ENCODE results near the gene SUSD2. TPM values are rescaled to one million over a fixed set of nuclear protein-coding genes. Genes with fewer than 3 reads are reported as not detected.

Gene SUSD2
- total and polyA plus RNA-seq, 9 of the 15 experiments (the other 6 are each of a cell fraction or from before 2014, with no cell fraction given) = 0.01 to 0.16 (median 0.04) TPM; not detected in 4

DNA sequence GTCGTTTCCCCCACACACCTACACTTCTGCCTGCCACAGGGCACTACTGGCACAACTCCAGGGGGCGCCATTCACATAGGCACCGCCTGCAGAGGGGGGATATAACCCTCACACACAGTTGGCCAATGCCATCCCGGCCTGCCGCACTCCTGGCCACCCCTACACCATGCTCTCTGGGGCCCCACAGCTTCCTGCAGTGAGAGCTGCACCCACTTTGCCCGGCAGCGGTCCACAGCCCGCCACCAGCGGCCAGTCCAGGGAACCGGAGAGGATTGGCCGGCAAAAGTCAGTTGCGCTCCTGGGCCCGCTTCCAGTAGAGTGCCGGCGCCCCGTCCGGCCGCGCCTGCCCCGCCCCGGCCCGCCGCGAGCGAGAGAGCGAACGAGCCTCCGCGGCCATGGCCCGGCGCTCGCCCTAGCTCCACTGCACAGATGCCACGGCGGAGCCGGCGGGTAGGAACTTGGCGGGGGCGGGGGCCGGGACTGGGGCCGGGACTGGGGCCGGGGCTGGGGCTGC, 25.6 kb upstream of the SUSD2 start:
- no peaks in the 10 kb centered on the region for H3K9me3 ChIP-seq (replicated peaks; ENCODE audit: control insufficient read depth, insufficient read depth, low read depth, low read length)
- ChIA-PET CTCF (ENCODE audit: low intra/inter-chr PET ratio) (no interaction called here), POLR2A (interaction anchor here (1.0 to 1.8 kb wide), 4 partner anchors 10 to 30 kb away, joined by 3 to 8 read pairs (median 3); no protein-coding TSS in a partner anchor)
- no peak overlapping the region for H3K4me3 ChIP-seq
- WGBS (ENCODE audit: insufficient coverage, low coverage, missing lambda C conversion rate) = 100% methylated on average over 4 of the region's 41 CpGs
- no peak overlapping the region for H3K9ac ChIP-seq (ENCODE audit: insufficient read depth in 1 of 2, low read depth in 2 of 2, low read length in 2 of 2)
- FAIRE-seq (no peak), DNase-seq (ENCODE audit: extremely low read depth in 1 of 4, low spot score in 3 of 4) (peak in 1 of 4 experiments; percentile 11), ATAC-seq (no peak)
- H2AFZ ChIP-seq (ENCODE audit: low read depth, low read length) = no peak overlapping the region
- H3K4me1 ChIP-seq (replicated peaks in 1 of 2; ENCODE audit: control insufficient read depth in 2 of 2, insufficient read depth in 2 of 2, low read length in 2 of 2) = peaks cover 9 to 29% of the 10 kb centered on the region in 2 experiments; a peak in 4 of 5 replicates
- intact Hi-C loops (cut with micrococcal nuclease) = no loop called here
- H3K79me2 ChIP-seq (ENCODE audit: control insufficient read depth, insufficient read depth, low read length) = no peaks in the 10 kb centered on the region; the same call in 2 of the 3 replicates
- H4K20me1 ChIP-seq (replicated peaks; ENCODE audit: control insufficient read depth, insufficient read depth, low read length) = no peaks in the 10 kb centered on the region; the same call in 1 of the 2 replicates
- no peaks in the 10 kb centered on the region for H3K27me3 ChIP-seq (ENCODE audit: control insufficient read depth in 2 of 2, insufficient read depth in 2 of 2, low read length in 2 of 2)
- H3K27ac ChIP-seq (ENCODE audit: extremely low read depth, low read depth, low read length) = no peak overlapping the region
- peaks cover 3% of the 10 kb centered on the region for H3K9me1 ChIP-seq (ENCODE audit: control insufficient read depth, insufficient read depth, low read length)
- peaks cover 24% of the 10 kb centered on the region; the same call in 2 of the 3 replicates for H3K36me3 ChIP-seq (ENCODE audit: control insufficient read depth, insufficient read depth, low read length)
- in situ Hi-C loops (cut with MboI) = no loop called here
- TF ChIP-seq BRD9 (IDR thresholded peaks at IDR 0.05; ENCODE audit: low read depth, partially characterized antibody) (no peak), XRCC4 (IDR thresholded peaks at IDR 0.05; ENCODE audit: extremely low read depth, insufficient read depth, insufficient read length) (no peak), HEY1 (CRISPR knock-in tag; IDR thresholded peaks at IDR 0.05; ENCODE audit: borderline replicate concordance) (no peak)
- TF ChIP-seq, protein P1, sequence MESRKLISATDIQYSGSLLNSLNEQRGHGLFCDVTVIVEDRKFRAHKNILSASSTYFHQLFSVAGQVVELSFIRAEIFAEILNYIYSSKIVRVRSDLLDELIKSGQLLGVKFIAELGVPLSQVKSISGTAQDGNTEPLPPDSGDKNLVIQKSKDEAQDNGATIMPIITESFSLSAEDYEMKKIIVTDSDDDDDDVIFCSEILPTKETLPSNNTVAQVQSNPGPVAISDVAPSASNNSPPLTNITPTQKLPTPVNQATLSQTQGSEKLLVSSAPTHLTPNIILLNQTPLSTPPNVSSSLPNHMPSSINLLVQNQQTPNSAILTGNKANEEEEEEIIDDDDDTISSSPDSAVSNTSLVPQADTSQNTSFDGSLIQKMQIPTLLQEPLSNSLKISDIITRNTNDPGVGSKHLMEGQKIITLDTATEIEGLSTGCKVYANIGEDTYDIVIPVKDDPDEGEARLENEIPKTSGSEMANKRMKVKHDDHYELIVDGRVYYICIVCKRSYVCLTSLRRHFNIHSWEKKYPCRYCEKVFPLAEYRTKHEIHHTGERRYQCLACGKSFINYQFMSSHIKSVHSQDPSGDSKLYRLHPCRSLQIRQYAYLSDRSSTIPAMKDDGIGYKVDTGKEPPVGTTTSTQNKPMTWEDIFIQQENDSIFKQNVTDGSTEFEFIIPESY (CRISPR knock-in tag; IDR thresholded peaks at IDR 0.05) = peak; percentile 70
- TF ChIP-seq, protein P2, sequence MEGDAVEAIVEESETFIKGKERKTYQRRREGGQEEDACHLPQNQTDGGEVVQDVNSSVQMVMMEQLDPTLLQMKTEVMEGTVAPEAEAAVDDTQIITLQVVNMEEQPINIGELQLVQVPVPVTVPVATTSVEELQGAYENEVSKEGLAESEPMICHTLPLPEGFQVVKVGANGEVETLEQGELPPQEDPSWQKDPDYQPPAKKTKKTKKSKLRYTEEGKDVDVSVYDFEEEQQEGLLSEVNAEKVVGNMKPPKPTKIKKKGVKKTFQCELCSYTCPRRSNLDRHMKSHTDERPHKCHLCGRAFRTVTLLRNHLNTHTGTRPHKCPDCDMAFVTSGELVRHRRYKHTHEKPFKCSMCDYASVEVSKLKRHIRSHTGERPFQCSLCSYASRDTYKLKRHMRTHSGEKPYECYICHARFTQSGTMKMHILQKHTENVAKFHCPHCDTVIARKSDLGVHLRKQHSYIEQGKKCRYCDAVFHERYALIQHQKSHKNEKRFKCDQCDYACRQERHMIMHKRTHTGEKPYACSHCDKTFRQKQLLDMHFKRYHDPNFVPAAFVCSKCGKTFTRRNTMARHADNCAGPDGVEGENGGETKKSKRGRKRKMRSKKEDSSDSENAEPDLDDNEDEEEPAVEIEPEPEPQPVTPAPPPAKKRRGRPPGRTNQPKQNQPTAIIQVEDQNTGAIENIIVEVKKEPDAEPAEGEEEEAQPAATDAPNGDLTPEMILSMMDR (IDR thresholded peaks at IDR 0.05 in 2 of 3, conservative IDR thresholded peaks at IDR 0.05 in 1 of 3; ENCODE audit: insufficient read depth in 2 of 3, low read depth in 1 of 3, low read length in 3 of 3) = 0 out of 6 replicates have a peak, but pooled peaks of 1 of the 3 experiments have one; percentile 0
- no TSS peak for BruUV-seq (replicated peaks)
- no peak overlapping the region for H3K4me2 ChIP-seq (ENCODE audit: insufficient read depth, low read length)
